Naive thymus-derived CD8-positive, alpha-beta T cell (primary cell): ENCODE results near the gene ZNF346. TPM values are rescaled to one million over a fixed set of nuclear protein-coding genes. Genes with fewer than 3 reads are reported as not detected.

ENCODE experiments used
- ATAC-seq, 2 donors: fragments of 150-1000 bp; cut with Tn5 transposase in 1 of 2; sonication (Bioruptor Pico), chemical (Tn5 transposase) in 1 of 2; 1 replicate in 1 of 2; 2 replicates in 1 of 2; pipeline ENCODE4 v1.10.0; 2021; ENCODE audit warnings: mild to moderate bottlenecking in 2 of 2, moderate library complexity in 2 of 2
- POLR2A ChIA-PET: fragments of 350-600 bp; sonication (Branson Sonifier 250); formaldehyde crosslinking; loops from one replicate; lab custom pipeline; 2021; ENCODE audit warnings: antibody characterized with exemption; lab: Charles Lee
- DNase-seq, 10 donors: peaks; one replicate each; pipeline versions ENCODE4 v3.0.0 to v3.0.0-alpha.2; 2020 to 2022
- H3K27ac Mint-ChIP-seq, 10 donors: one replicate each; pipeline ENCODE4 v1.8.0; 2020 to 2022; ENCODE audit warnings: mild to moderate bottlenecking in 10 of 10, mixed read lengths in 10 of 10, moderate library complexity in 4 of 10, inconsistent platforms in 1 of 10
- H3K27me3 Mint-ChIP-seq, 5 donors: one replicate each; pipeline ENCODE4 v1.8.0; 2021 to 2022; ENCODE audit warnings: mixed read lengths in 5 of 5
- H3K36me3 Mint-ChIP-seq, 3 donors: one replicate each; pipeline ENCODE4 v1.8.0; 2020 to 2022; ENCODE audit warnings: mixed read lengths in 3 of 3, mild to moderate bottlenecking in 2 of 3, inconsistent platforms in 1 of 3
- H3K4me1 Mint-ChIP-seq, 4 donors: one replicate each; pipeline ENCODE4 v1.8.0; 2021 to 2022; ENCODE audit warnings: mixed read lengths in 4 of 4
- H3K4me3 Mint-ChIP-seq, 10 donors: one replicate each; pipeline ENCODE4 v1.8.0; 2020 to 2022; ENCODE audit warnings: mild to moderate bottlenecking in 10 of 10, mixed read lengths in 10 of 10, moderate library complexity in 6 of 10, inconsistent platforms in 1 of 10
- H3K9me3 Mint-ChIP-seq, 9 donors: one replicate each; pipeline ENCODE4 v1.8.0; 2020 to 2022; ENCODE audit warnings: mixed read lengths in 9 of 9, mild to moderate bottlenecking in 3 of 9, inconsistent platforms in 1 of 9, moderate library complexity in 1 of 9
- polyA plus RNA-seq, 3 donors: library from polyadenylated mRNA; unstranded; fragments of 300-500 nt; fragmentation: Illumina TruSeq; gene quantifications; one replicate each; pipeline ENCODE4 v1.2.3, GENCODE V29; 2021
- total RNA-seq, 8 experiments: library from RNA in 2 of 8; stranded (reverse) in 2 of 8; gene quantifications; one replicate each; pipeline ENCODE4 v1.2.3 and lab custom pipeline; 2021 to 2026

The ZNF346 gene
- total and polyA plus RNA-seq, 5 experiments from 2014 or later: 9.3 to 30.5 (median 19.5) TPM

- DNase-seq: no peak
- Mint-ChIP-seq H3K9me3 (no peaks in the 10 kb centered on the region), H3K4me1 (peaks cover 0 to 3% (median under 1%) of the 10 kb centered on the region in 4 donors), H3K36me3 (peaks cover 0 to 2% (median 0%) of the 10 kb centered on the region in 3 donors), H3K27me3 (no peaks in the 10 kb centered on the region), H3K4me3 (no peak overlapping the region), H3K27ac (no peak overlapping the region)
- POLR2A ChIA-PET: no interaction called here
- no peak for ATAC-seq
These were observed 7.3 kb upstream of the ZNF346 start for GRCh38 chr5:177015156-177015555.

DNA sequence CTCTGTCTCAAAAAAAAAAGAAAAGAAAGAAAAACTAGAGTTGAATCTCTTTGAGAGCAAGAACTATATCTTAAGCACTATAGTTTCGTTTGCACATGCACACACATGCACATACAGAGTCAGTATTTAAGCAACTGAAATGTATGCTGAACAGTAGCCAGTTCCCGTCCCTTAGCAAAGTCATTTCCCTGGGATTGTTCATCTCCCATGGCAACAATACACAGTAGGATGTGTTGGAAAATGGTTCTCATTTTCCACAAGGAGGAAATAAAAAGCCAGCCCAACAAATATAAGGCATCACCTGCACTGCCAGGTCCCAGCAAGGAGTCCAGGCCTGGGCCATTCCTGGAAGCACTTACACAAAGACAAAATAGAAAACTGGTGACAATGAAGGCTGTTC is 4.2 kb upstream of the ZNF346 start:
- no peaks in the 10 kb centered on the region for H3K27me3 Mint-ChIP-seq
- no peak overlapping the region for H3K4me3 Mint-ChIP-seq
- no peaks in the 10 kb centered on the region for H3K9me3 Mint-ChIP-seq
- DNase-seq (no peak), ATAC-seq (no peak)
- H3K27ac Mint-ChIP-seq: peak overlapping the region in 1 of 10 donors; percentile 41
- POLR2A ChIA-PET: no interaction called here
- peaks cover 12 to 23% (median 21%) of the 10 kb centered on the region in 4 donors for H3K4me1 Mint-ChIP-seq
- peaks cover 0 to 1% (median 0%) of the 10 kb centered on the region in 3 donors for H3K36me3 Mint-ChIP-seq

DNA sequence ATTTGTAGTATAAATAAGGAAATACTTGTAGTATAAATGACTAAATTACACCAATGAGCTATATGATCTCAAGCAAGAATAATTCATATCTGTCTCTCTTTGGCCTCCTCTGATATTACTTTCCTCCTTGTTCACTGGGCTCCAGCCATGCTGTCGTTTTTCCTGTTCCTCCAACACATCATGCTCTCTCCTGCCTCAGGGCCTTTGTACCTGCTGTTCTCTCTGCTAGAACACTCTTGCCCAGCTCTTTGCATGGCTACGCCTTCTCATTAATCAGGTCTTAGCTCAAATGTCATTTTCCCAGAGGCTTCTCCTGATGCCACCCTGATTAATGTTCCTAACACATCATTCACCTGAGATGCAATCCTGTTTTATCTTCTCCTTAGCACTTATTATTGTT is 2.5 kb upstream of the ZNF346 start:
- Mint-ChIP-seq H3K4me1 (peaks cover 22 to 37% (median 35%) of the 10 kb centered on the region in 4 donors), H3K4me3 (peak overlapping the region in 1 of 10 donors; percentile 25), H3K27ac (peak overlapping the region in 4 of 10 donors; percentile 43 to 76 (median 65)), H3K9me3 (no peaks in the 10 kb centered on the region), H3K27me3 (no peaks in the 10 kb centered on the region), H3K36me3 (peaks cover 0 to 2% (median 0%) of the 10 kb centered on the region in 3 donors)
- no peak for ATAC-seq
- no peak for DNase-seq
- POLR2A ChIA-PET: interaction anchor here (4.9 kb wide), 1 partner anchor 13 kb away, joined by 33 read pairs; the partner anchor contains the start of gene UIMC1

DNA sequence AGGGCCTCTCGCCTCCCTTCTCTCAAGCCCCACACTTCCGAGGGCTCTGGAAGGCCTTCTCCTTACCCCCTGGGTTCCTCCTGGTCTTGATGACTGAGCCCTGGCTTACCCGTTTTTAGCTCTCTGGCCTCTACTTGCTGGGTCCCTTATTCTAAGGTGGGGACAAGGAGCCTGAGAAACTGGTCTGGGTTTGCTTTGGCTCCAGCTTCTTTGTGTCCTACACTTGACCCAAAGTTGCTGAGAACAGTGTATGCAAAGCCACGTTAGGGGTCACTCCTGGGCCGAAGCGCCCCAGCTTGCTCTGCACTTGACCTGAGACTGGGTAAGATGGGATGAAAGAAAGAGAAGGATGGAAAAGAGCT is 788 bp downstream of the ZNF346 start:
- DNase-seq: peak in 3 of 10 donors; percentile 3 to 18 (median 17)
- no peaks in the 10 kb centered on the region for H3K27me3 Mint-ChIP-seq
- POLR2A ChIA-PET: interaction anchor here (2.2 to 4.9 kb wide), 2 partner anchors 17 to 20 kb away, joined by 5 to 33 read pairs; partner anchors contain the start of gene UIMC1
- H3K4me3 Mint-ChIP-seq: peak overlapping the region; percentile 94 to 99 (median 98)
- H3K27ac Mint-ChIP-seq: peak overlapping the region; percentile 93 to 99 (median 98)
- peaks cover 0 to 20% (median 2%) of the 10 kb centered on the region in 3 donors for H3K36me3 Mint-ChIP-seq
- H3K4me1 Mint-ChIP-seq: peaks cover 26 to 48% (median 44%) of the 10 kb centered on the region in 4 donors
- H3K9me3 Mint-ChIP-seq: no peaks in the 10 kb centered on the region
- ATAC-seq: peak in 1 of 2 donors; percentile 0

GRCh38 chr5:177024559-177024958 is 2.1 kb downstream of the ZNF346 start:
- H3K36me3 Mint-ChIP-seq: peaks cover 4 to 27% (median 12%) of the 10 kb centered on the region in 3 donors
- no peak for ATAC-seq
- no peaks in the 10 kb centered on the region for H3K9me3 Mint-ChIP-seq
- no peak for DNase-seq
- peak overlapping the region in 8 of 10 donors; percentile 15 to 59 (median 40) for H3K4me3 Mint-ChIP-seq
- peak overlapping the region in 6 of 10 donors; percentile 3 to 64 (median 12) for H3K27ac Mint-ChIP-seq
- H3K4me1 Mint-ChIP-seq: peaks cover 28 to 49% (median 44%) of the 10 kb centered on the region in 4 donors
- no peaks in the 10 kb centered on the region for H3K27me3 Mint-ChIP-seq
- POLR2A ChIA-PET: no interaction called here

- Mint-ChIP-seq H3K9me3 (peaks cover 0 to 1% (median 0%) of the 10 kb centered on the region in 9 donors), H3K27me3 (no peaks in the 10 kb centered on the region), H3K4me3 (peak overlapping the region in 5 of 10 donors; percentile 26 to 40 (median 32)), H3K36me3 (peaks cover 4 to 30% (median 15%) of the 10 kb centered on the region in 3 donors), H3K27ac (peak overlapping the region in 5 of 10 donors; percentile 3 to 64 (median 25)), H3K4me1 (peaks cover 26 to 47% (median 44%) of the 10 kb centered on the region in 4 donors)
- DNase-seq (no peak), ATAC-seq (no peak)
- POLR2A ChIA-PET: no interaction called here
These were observed 2.7 kb downstream of the ZNF346 start for GRCh38 chr5:177025101-177025601.

GRCh38 chr5:177027665-177028064 is 5.2 kb downstream of the ZNF346 start:
- H3K9me3 Mint-ChIP-seq: peaks cover 0 to 11% (median 6%) of the 10 kb centered on the region in 9 donors
- no peaks in the 10 kb centered on the region for H3K27me3 Mint-ChIP-seq
- H3K4me3 Mint-ChIP-seq: no peak overlapping the region
- H3K4me1 Mint-ChIP-seq: peaks cover 23 to 36% (median 32%) of the 10 kb centered on the region in 4 donors
- no peak overlapping the region for H3K27ac Mint-ChIP-seq
- POLR2A ChIA-PET: interaction anchor here (0.7 to 0.9 kb wide), 2 partner anchors 21 to 665 kb away, joined by 4 to 9 read pairs; partner anchors contain the start of gene UIMC1
- DNase-seq (no peak), ATAC-seq (no peak)
- H3K36me3 Mint-ChIP-seq: peaks cover 11 to 42% (median 28%) of the 10 kb centered on the region in 3 donors

DNA sequence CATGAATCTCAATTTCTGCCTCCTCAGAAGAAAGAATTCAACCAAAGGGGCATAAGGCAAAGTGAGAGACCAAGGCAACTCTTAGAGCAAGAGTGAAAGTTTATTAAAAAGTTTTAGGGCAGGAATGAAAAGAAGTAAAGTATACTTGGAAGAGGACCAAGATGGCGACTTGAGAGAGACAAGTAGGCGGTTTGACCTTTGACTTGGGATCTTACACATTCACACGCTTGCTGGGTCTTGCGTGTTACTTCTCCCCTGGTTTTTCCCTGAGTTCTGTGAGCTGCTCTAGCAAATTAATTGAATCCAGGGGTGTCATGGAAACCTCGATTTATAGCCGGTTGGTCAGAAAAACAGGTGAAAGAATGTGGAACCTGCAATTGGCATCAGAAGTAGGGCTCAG is 7.0 kb downstream of the ZNF346 start:
- peaks cover 13 to 57% (median 31%) of the 10 kb centered on the region in 3 donors for H3K36me3 Mint-ChIP-seq
- no peak overlapping the region for H3K27ac Mint-ChIP-seq
- no peaks in the 10 kb centered on the region for H3K27me3 Mint-ChIP-seq
- peaks cover 13 to 27% (median 19%) of the 10 kb centered on the region in 4 donors for H3K4me1 Mint-ChIP-seq
- peaks cover 0 to 11% (median 6%) of the 10 kb centered on the region in 9 donors for H3K9me3 Mint-ChIP-seq
- ATAC-seq (no peak), DNase-seq (no peak)
- H3K4me3 Mint-ChIP-seq: no peak overlapping the region
- POLR2A ChIA-PET: no interaction called here

- POLR2A ChIA-PET: no interaction called here
- Mint-ChIP-seq H3K9me3 (peaks cover 0 to 9% (median 5%) of the 10 kb centered on the region in 9 donors), H3K27ac (peak overlapping the region in 4 of 10 donors; percentile 4 to 74 (median 42)), H3K4me1 (peaks cover 8 to 27% (median 18%) of the 10 kb centered on the region in 4 donors), H3K36me3 (peaks cover 11 to 50% (median 15%) of the 10 kb centered on the region in 3 donors), H3K27me3 (no peaks in the 10 kb centered on the region), H3K4me3 (no peak overlapping the region)
- ATAC-seq (no peak), DNase-seq (no peak)
These were observed 13.5 kb downstream of the ZNF346 start for GRCh38 chr5:177035976-177036375.

DNA sequence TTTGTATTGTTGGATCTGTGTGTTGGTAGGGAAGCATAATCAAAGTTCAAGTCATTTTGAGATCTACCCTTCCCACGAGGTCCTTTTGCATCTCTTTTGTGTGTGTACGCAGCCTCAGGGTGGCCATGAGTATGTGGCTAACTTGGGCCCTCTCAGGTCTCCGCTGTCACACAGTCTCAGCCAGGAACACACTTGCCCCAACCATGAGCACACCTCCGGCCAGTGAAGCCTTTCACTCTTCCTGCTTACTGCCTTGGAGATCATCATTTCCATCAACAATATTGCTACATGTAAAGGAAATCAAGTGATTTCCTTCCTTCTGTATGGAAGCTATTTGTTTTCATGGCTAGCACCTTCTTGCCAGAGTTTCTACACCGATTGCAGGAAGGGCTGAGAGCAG is 13.9 kb downstream of the ZNF346 start:
- Mint-ChIP-seq H3K4me3 (no peak overlapping the region), H3K36me3 (peaks cover 8 to 50% (median 15%) of the 10 kb centered on the region in 3 donors), H3K27ac (peak overlapping the region in 3 of 10 donors; percentile 40 to 81 (median 74)), H3K9me3 (peaks cover 0 to 5% (median 3%) of the 10 kb centered on the region in 9 donors), H3K4me1 (peaks cover 8 to 25% (median 16%) of the 10 kb centered on the region in 4 donors), H3K27me3 (no peaks in the 10 kb centered on the region)
- no peak for ATAC-seq
- POLR2A ChIA-PET: no interaction called here
- DNase-seq: no peak

DNA sequence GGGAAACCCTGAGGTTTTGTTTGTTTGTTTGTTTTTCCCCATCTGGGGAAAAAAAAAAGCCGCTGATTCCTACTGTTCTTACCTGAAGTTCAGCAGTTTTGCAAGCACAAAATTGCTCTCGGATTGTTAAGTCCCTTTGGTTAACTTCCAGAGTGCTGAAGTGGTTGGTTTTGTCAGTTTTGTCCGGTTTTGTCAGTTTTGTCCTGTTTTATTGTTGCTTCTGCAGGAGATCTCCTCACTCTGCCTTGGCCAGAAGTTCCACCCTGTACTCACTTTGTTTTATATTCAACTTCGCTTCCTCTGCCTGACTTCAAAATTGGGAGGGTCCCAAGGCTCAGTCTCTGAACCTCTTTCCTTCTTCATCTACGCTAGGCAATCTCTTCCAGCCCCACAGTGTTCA is 14.4 kb downstream of the ZNF346 start:
- no peak for DNase-seq
- no peak overlapping the region for H3K4me3 Mint-ChIP-seq
- H3K27me3 Mint-ChIP-seq: no peaks in the 10 kb centered on the region

DNA sequence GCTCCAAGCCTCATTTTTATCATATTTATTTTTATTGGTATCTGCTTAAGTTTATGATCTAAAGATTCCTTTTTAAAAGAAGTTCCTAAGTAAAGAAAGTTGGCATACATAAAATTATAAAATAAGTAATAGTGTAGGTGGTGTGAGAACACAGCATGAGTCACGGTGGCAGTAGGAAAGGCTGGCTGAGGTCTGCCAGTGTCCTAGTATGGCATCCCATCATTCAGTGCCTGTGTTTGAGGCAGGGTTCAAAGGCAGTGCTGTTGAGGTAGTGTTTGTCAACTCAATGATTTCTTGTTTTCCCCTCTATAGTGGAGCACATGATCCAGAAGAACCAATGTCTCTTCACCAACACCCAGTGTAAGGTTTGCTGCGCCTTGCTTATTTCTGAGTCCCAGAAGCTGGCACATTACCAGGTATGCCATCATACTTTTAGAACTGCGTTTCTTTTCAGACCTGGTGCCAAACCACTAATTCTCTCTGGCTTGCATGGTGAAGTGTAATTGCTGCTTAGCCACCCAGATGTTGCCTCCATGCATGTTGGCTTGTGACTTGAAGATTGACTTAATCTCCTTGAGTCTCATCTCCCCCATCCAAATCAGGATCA is 18.4 kb downstream of the ZNF346 start:
- peaks cover 6 to 11% (median 9%) of the 10 kb centered on the region in 4 donors for H3K4me1 Mint-ChIP-seq
- no peak for ATAC-seq
- peak overlapping the region in 2 of 10 donors; percentile 4 to 27 for H3K27ac Mint-ChIP-seq
- peaks cover 9 to 69% (median 18%) of the 10 kb centered on the region in 3 donors for H3K36me3 Mint-ChIP-seq
- POLR2A ChIA-PET: interaction anchor here (1.2 kb wide), 1 partner anchor 19 kb away, joined by 3 read pairs; no protein-coding TSS in a partner anchor
- no peak for DNase-seq
- no peaks in the 10 kb centered on the region for H3K27me3 Mint-ChIP-seq
- H3K4me3 Mint-ChIP-seq: no peak overlapping the region
- H3K9me3 Mint-ChIP-seq: no peaks in the 10 kb centered on the region

More for the DNA sequence above, 14.4 kb downstream of the ZNF346 start:
- peaks cover 7 to 25% (median 14%) of the 10 kb centered on the region in 4 donors for H3K4me1 Mint-ChIP-seq
- POLR2A ChIA-PET: no interaction called here
- H3K27ac Mint-ChIP-seq: no peak overlapping the region
- H3K9me3 Mint-ChIP-seq: peaks cover 0 to under 1% (median 0%) of the 10 kb centered on the region in 9 donors
- no peak for ATAC-seq
- peaks cover 9 to 51% (median 12%) of the 10 kb centered on the region in 3 donors for H3K36me3 Mint-ChIP-seq
